NB4 (cell line): ENCODE data around the gene LUM.

ENCODE experiments used
- DNase-seq: peaks from one replicate; pipeline ENCODE4 v3.0.0; 2010; ENCODE audit warnings: low read depth
- H3K4me3 ChIP-seq: one replicate; pipeline ENCODE4 v1.5.1; 2011; ENCODE audit warnings: mild to moderate bottlenecking, low read depth, low read length, moderate library complexity
- MYC ChIP-seq: IDR thresholded peaks from 2 replicates; pipeline ENCODE4 v1.6.1; 2011; ENCODE audit warnings: low read depth, low read length
- POLR2A ChIP-seq: IDR thresholded peaks from 2 replicates; pipeline ENCODE4 v1.6.1; 2011; ENCODE audit warnings: mild to moderate bottlenecking; ENCODE audit not compliant: insufficient read length; ENCODE audit errors: extremely low read depth
- TF ChIP-seq, protein P1 (sequence below): IDR thresholded peaks from one replicate; pipeline ENCODE4 v1.5.1; 2012; ENCODE audit warnings: low read depth, low read length
- TF ChIP-seq, protein P2 (sequence below): IDR thresholded peaks from 2 replicates; pipeline ENCODE4 v1.6.1; 2011; ENCODE audit warnings: low read depth, low read length

LUM gene

DNA sequence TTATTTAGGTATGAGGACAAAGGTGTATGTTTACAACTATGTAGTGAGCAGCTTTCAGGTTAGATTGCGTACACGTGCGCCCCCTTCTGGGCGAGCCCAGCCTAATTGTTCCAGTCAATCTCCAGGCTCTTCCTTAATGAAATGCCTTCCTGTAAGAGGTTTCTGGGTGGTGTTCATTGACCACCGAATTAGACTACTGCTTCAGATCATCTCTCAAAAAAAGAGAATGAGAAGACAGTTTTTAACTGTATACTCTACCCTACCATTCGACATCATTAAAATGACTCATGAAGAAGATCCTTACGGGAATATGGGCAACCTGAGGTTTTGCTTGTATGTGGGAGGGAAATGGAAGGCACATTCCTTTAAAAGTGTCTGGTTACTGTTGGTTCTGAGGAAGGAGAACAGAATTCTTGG is 2.1 kb downstream of the LUM start:
- TF ChIP-seq, protein P1, sequence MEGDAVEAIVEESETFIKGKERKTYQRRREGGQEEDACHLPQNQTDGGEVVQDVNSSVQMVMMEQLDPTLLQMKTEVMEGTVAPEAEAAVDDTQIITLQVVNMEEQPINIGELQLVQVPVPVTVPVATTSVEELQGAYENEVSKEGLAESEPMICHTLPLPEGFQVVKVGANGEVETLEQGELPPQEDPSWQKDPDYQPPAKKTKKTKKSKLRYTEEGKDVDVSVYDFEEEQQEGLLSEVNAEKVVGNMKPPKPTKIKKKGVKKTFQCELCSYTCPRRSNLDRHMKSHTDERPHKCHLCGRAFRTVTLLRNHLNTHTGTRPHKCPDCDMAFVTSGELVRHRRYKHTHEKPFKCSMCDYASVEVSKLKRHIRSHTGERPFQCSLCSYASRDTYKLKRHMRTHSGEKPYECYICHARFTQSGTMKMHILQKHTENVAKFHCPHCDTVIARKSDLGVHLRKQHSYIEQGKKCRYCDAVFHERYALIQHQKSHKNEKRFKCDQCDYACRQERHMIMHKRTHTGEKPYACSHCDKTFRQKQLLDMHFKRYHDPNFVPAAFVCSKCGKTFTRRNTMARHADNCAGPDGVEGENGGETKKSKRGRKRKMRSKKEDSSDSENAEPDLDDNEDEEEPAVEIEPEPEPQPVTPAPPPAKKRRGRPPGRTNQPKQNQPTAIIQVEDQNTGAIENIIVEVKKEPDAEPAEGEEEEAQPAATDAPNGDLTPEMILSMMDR, result peak; percentile 92
- TF ChIP-seq, protein P2, sequence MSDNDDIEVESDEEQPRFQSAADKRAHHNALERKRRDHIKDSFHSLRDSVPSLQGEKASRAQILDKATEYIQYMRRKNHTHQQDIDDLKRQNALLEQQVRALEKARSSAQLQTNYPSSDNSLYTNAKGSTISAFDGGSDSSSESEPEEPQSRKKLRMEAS, result peak; percentile 83
- TF ChIP-seq POLR2A (no peak), MYC (no peak)
- peak; percentile 68 for DNase-seq
- H3K4me3 ChIP-seq, result no peak overlapping the region

DNA sequence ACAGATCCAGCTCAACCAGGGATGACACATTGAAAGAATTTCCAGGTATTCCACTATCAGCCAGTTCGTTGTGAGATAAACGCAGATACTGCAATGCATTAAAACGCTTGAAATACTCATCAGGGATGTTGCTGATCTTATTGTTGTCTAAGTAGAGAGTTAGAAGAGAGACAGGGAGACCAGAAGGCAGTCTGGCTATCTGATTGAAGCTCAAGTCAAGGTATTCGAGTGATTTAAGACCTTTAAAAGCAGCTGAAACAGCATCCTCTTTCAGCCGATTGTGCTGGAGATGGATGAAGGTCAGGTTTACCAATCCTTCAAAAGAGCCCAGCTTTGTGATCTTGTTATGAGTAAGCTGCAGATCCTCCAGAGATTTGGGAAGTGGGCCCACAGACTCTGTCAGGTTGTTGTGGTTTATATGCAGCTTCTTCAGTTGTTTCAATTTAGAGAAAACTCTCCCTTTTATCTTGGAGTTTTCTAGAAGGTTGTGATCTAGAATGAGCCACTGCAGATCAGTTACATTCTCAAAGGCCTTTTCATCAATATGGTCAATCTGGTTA is 3.0 kb downstream of the LUM start:
- no peak for TF ChIP-seq POLR2A
- TF ChIP-seq, protein P1, result no peak
- TF ChIP-seq MYC, result no peak
- TF ChIP-seq, protein P2, result no peak
- no peak for DNase-seq
- H3K4me3 ChIP-seq, result no peak overlapping the region

DNA sequence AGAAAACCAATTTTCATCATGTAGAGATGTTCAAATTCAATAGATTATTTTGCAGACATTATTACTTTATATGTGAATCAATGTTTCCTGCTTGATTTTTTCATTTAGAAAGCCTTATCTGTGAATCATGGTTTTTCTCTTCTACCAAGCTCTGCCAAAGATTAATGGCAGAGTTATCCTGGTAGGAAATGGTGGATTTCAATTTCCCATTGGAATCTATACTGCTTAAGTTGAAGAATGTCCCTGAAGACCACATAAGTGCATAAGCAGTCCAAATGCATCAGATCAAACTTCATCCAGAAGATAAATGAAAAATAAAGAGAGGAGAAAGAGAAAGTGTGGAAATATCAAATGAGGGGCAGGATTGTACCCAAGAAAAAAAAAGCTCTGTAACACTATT is 5.0 kb downstream of the LUM start:
- no peak for DNase-seq
- TF ChIP-seq POLR2A, result no peak

DNA sequence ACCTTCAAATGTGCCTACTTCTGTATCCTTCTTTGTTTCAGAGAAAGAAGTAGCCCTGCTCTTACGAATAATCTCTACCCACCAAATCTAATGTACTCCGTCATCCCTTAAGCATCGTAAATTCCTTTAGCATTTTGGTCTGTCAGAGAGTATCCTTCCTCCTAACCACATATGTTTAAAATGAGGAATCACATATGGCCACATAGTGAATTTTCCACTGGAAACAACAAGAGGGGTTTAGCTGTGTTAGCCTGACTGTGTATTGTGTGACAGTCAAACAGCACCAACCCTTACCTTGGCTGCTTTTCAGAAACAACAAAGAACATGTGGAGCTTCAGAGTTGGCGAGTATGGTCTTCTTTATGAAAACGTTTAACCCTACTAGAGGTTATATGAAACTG is 5.5 kb downstream of the LUM start:
- H3K4me3 ChIP-seq, result no peak overlapping the region
- TF ChIP-seq, protein P1, result no peak
- no peak for DNase-seq

More for the DNA sequence above, 5.0 kb downstream of the LUM start:
- no peak overlapping the region for H3K4me3 ChIP-seq

DNA sequence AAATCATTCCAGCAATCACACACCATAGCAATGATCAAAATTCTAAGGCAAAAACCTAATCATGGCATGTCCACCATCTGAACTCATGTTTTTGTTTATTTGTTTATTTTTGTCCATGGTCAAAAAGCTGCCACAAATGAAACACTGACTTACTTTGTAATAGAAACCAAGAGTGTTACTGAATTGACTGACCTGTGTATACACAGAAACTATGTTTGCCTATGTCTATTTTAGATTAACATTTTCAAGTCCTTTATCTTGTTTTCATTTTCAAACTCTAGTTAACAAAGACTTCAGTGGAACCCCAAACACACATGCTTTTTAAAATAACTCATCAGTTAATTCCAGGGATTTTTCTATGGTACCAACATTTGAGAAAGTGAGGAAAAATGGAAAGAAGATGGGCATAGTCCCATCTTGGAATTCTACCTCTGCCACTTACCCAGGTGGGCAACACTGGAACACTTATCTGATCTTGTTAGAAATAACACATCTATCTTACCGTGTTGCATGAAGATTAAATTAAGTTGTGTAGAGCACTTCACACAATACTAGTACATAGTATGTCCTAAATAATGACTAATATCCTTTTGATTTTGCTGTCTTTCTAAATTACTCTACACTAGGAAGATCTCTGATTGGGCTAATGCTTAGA is 6.4 kb downstream of the LUM start:
- no peak overlapping the region for H3K4me3 ChIP-seq
- DNase-seq, result no peak
- TF ChIP-seq, protein P2, result no peak
- TF ChIP-seq MYC, result no peak
- TF ChIP-seq POLR2A, result no peak
- TF ChIP-seq, protein P1, result no peak

DNA sequence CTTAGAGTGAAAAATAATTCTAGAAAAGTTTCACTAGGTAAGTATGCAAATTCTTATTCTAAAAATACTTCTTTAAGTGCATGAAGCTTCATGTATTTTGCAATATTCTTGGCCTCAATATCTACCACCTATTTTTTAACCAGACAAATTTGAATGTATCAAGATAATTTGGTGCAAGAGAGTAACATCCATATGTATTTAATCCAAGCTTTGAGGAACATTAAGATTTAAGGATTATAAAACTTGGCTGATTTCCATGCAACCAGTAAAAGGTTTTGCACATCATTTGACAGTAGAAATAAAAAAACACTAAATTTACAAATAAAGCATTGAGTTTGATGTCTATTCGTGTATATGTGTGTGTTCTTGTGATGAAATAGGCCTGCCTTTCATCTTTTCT is 7.7 kb downstream of the LUM start:
- DNase-seq, result no peak
- no peak overlapping the region for H3K4me3 ChIP-seq
- TF ChIP-seq MYC (no peak), POLR2A (no peak)
- TF ChIP-seq, protein P1, result no peak
- TF ChIP-seq, protein P2, result no peak
